Hematopoietic multipotent progenitor cell treated with erythropoietin and hydrocortisone succinate and interleukin-3 and kit ligand, for 8 days (in vitro differentiated cells): ENCODE measurements around the gene FHAD1.

Source experiments
- DNase-seq: peaks from one replicate; pipeline ENCODE4 v3.0.0-alpha.2; 2015

Gene FHAD1

GRCh38 chr1:15309687-15310086, 62.7 kb downstream of the FHAD1 start:
- no peak for DNase-seq

DNA sequence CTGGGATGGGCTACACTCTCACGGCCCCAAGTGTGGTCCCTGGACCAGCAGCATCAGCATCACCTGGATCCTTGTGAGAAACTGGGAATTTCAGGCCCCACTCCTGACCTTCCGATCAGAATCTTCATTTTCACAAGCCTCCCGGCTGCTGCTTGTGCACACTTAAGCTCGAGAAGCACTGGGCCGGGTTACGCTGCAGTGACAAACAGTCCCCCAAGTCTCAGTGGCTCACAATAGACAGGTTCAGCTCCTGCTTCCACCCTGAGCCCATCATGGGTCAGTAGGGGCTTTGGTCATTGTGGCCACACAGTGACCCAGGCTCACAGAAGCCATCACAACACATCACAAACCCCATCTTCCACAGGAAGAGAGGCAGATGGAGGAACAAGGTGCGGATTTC, 63.5 kb downstream of the FHAD1 start:
- DNase-seq = no peak

DNA sequence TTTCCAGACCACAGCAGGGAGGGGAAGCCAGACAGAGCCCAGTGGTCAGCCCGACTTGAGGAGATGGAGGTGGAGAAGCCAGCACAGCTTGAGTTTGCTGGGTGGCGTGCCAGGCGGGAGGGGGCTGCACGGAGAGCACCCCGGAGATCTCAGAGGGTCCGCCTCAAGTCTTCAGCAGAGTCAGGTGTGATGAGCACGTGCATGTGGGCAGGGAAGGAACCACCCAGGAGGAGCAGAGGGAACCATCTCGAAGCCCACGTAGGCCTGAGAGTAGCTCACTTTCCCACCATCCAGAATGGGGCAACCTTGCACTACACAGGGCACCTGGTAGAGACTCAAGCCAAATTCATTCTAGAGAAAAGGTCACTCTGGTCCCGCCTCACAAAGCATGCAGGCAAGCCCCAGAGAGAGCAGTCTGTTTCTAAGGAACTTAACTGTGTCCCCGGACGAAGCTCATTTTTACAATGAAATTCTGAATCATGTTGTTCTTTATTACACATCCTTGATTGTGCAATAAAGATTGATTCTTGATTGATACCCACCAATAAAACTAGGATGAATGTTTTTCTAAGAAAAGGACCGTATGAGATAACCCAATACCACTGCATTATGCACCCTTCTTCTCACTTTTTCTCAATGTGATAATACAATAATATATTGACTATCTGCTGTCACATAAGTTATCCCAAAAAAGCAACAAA, 64.2 kb downstream of the FHAD1 start:
- no peak for DNase-seq

DNA sequence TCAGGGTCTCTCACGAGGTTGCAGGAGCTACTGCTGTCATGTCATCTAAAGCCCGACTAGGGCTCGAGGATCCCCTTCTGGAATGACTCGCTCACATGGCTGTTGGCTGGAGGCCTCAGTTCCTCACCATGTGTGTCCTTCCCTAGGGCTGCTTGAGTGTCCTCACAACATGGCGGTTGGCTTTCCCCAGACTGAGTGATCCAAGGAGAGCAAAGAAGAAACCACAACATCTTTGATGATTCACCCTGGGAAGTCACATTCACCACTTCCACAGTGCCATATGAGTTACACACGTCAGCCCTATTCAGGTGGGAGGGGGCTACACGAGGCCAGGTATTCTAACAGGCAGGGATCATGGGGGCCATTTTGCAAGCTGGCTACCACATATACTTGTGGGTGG, 64.9 kb downstream of the FHAD1 start:
- DNase-seq = no peak

DNA sequence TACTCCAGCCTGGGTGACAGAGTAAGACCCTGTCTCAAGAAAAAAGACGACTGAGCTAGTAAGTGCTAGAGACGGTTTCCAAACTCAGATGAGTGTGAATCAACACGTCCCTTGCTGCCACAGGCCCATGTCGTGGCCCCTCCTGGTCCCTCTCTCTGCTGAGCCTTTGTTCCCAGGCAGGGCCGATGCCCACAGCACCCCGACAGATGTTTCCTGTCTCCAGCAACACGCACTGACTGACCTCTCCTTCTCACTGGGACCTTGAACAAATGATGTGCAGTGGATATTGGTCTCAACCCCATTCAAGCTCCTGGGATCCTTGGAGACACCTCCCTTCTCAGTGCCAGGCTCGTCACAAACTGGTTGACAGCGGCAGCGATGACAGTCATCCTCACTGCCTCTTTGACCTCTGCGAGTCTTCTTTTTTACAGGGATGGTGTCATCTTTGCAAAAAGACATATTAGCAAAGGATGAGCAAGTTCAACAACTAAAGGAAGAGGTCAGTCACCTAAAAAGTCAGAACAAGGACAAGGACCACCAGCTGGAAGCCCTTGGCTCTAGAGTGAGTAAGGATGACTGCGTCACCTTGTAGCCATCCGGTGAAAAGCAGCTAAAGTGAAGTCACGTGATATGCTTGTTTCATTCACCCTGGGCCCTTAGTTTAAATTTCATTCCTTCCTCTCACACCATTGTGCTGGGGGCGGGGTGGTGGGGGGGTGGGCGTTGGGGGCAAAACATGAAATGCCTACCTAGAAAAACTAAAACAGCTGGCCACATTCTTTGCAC, 65.8 kb downstream of the FHAD1 start:
- DNase-seq = no peak

DNA sequence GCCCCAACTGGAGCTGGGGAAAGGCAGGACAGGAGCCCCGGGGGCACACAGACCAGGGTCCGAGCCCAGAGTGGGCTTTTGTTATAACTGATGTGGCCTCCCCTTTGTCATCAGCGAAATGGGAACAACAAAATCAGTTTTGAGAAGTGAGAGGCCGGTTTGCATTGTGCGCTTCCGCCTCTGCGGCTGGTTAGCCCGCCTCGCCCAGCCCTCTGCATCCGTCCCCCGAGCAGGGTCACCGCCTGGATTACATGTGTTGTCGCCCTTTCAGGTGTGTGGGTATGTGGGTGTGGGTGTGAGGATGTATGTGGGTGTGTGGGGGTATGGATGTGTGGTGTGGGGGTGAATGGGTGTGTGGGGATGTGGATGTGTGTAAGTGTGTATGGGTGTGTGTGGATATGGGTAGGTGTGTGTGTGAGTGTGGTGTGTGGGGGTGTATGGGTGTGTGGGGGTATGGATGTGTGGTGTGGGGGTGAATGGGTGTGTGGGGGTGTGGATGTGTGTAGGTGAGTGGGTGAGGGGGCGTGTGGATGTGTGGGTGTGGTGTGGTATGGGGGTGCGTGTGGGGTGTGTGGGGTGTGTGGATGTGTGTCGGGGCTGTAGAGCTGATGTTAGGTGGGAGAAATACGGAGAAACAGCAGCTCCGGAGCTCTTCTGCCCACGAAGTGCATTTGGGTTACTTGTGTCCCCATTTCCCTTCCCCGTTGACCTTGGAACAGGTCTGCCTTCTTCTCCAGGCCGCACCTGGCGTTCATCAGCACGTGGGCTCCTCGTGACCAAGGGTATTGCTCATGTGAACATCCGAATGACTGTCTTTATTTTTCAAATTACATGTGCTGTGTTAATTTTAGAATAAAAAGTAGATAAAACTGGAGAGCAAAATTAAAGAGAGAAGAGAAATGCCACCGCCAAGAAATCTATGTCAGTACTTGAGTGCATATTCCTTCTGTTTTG, 67.6 kb downstream of the FHAD1 start:
- no peak for DNase-seq

DNA sequence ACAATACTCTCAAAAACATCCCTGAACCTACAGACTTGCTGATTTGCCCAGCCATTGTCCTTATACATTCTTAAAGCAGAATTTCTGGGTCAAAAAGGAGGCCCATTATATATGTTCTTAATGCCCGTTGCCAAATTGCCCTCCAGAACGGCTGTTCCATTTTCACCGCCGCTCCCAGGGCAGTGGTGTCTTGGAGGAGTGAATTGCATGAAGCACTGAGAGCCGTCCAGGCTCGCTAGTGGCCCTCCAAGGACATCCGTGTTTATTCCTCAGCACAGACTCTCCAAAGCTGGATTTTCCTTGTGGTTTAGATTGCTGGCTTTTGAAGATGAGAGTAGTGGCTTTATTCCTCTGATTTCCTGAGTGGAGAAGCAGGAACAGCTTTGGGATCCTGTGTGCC, 68.8 kb downstream of the FHAD1 start:
- no peak for DNase-seq

- no peak for DNase-seq
These were observed 69.5 kb downstream of the FHAD1 start for GRCh38 chr1:15316510-15316909.

DNA sequence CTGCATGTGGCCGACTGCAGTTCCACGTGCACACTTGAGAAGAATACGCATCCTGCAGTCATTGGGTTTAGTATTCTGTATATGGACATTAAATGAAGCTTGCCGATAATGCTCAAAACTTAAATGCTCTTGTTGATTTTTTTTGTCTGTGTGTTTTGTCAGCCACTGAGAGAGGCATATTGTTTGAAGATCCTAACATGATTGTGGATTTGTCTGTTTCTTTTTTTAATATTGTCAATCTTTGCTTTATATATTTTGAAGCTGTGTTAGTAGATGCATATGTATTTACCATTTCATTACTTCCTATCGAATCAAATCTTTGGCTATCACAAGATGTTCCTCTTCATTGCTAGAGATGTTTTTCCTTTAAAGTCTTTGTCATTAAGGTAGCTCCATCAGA, 73.2 kb downstream of the FHAD1 start:
- no peak for DNase-seq

GRCh38 chr1:15321601-15322000, 74.6 kb downstream of the FHAD1 start:
- no peak for DNase-seq

- peak; percentile 78 for DNase-seq
These were observed 75.8 kb downstream of the FHAD1 start for GRCh38 chr1:15322648-15323350.

GRCh38 chr1:15323351-15323988, 76.4 kb downstream of the FHAD1 start:
- peak; percentile 77 for DNase-seq

DNA sequence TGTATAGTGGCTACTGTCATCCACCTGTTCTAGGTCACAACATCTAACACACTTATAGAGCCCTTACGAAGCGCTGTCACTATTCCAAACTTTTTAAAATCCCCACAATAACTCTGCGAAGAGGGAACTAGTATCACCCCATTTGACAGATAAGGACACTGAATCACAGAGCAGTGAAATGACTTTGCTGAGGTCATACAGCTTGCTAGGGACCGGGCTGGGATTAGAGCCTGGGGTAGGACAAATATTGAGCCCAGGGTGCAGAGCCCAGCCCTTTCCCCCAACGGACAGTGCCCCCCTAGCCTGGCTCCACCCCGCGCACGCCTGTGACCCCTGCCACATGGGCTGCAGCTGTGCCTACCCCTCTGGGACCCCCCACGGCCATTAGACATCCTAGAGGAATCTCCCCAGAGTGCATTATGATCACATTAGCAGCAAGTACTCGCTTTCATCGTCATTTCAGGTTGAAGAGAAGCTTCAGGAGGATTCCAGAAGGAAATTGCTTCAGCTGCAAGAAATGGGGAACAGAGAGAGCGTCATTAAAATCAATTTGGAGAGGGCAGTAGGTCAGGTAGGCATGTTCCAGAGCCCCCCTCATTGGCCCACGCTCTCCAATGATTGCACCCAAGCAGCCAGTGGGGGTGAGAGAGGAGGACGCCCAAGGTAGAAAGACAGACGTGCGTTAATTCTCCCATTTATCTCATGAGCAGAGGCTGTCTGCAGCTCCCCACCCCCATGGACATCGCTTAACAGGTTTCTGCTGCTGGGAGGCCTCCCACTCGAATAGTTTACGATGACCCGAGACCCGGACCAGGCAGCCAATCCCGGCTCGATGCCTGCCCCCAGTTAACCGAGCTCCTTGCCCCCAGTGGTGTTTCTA, 77.2 kb downstream of the FHAD1 start:
- DNase-seq = no peak

DNA sequence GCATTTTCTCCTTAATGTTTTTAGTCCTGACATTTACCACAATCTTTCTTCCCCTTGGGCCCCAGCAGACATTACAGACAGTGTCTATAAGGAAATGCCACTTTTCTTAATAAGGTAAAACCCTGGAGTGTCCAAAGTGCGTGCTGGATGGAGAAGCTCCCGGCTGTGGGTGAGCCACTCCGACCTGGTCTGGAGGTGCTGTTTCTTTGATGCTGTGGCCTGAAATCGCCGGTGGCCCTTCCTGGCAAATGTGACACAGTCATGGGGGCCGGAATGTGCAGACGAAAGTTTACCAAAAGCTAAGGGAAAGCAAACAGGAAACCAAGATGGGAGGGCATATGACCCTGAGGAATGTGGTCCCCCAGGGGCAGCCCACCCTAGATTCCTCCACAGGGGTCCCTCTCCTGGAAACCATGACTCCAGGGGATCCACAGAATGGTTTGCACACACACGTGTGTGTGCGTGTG, 77.9 kb downstream of the FHAD1 start:
- DNase-seq = no peak

DNA sequence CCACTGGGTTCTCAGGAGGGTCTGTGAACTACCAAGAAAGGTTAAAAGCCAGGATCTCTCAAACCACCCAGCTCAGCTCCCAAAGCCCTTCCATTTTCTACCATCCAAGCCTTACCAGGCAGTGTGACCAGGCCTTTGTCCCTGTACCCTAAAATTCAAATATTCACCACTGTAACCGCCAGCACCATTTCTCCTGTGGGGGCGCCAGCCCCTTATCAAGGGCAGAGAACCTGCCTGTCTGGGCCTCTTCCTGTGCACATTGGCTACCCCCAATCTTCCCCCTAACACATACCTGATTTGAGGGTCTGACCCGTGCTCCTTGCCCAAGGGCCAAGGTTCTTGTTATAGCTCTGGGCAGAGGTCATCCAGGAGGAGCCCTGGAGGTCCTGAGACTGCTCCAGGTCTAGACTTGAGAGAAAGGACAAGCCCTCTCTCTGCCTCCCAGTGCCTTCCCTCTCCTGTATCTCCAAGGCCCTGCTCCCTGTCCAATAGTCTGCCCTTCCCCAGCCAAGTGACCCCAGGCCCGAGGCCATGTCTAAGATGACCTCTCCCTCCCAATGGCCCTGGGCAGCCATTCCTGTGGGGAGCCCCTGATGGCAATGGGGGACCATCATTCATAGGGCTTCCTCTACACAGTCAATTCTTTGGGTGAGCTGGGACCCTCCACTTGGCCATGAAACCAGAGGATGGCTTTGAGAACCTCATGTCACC, 78.5 kb downstream of the FHAD1 start:
- DNase-seq = no peak

- no peak for DNase-seq
These were observed 79.9 kb downstream of the FHAD1 start for GRCh38 chr1:15326691-15327588.

- DNase-seq = peak; percentile 63
These were observed 81.5 kb downstream of the FHAD1 start for GRCh38 chr1:15328351-15329103.

- DNase-seq = no peak
These were observed 82.2 kb downstream of the FHAD1 start for GRCh38 chr1:15329104-15329820.
